ENCODE data around the gene CDK14.

The CDK14 gene

GRCh38 chr7:90582164-90582563 lies 14.0 kb upstream of the CDK14 start:
- H3K4me3 Mint-ChIP-seq = no peak overlapping the region
- DNase-seq (ENCODE audit: low spot score in 2 of 2) (no peak), ATAC-seq (replicated peaks; ENCODE audit: extremely low read depth, poor library complexity, severe bottlenecking) (no peak)
- no peaks in the 10 kb centered on the region for H3K27me3 Mint-ChIP-seq
- H3K27ac Mint-ChIP-seq (ENCODE audit: low read depth) = no peak overlapping the region
- H3K36me3 Mint-ChIP-seq (ENCODE audit: insufficient read depth) = no peaks in the 10 kb centered on the region
- H3K9me3 Mint-ChIP-seq = no peaks in the 10 kb centered on the region
- H3K4me1 Mint-ChIP-seq = no peaks in the 10 kb centered on the region

- Mint-ChIP-seq H3K9me3 (no peaks in the 10 kb centered on the region), H3K36me3 (ENCODE audit: insufficient read depth) (no peaks in the 10 kb centered on the region)
These were observed 11.7 kb upstream of the CDK14 start for GRCh38 chr7:90584378-90584777.

GRCh38 chr7:90586091-90586490 lies 10.0 kb upstream of the CDK14 start:
- no peaks in the 10 kb centered on the region for H3K36me3 Mint-ChIP-seq (ENCODE audit: insufficient read depth)
- H3K4me3 Mint-ChIP-seq = no peak overlapping the region
- no peaks in the 10 kb centered on the region for H3K27me3 Mint-ChIP-seq

More at GRCh38 chr7:90584378-90584777, 11.7 kb upstream of the CDK14 start:
- Mint-ChIP-seq H3K27ac (ENCODE audit: low read depth) (no peak overlapping the region), H3K4me3 (no peak overlapping the region), H3K4me1 (no peaks in the 10 kb centered on the region), H3K27me3 (no peaks in the 10 kb centered on the region)
- no peak for DNase-seq (ENCODE audit: low spot score in 2 of 2)
- no peak for ATAC-seq (replicated peaks; ENCODE audit: extremely low read depth, poor library complexity, severe bottlenecking)

GRCh38 chr7:90587766-90588165 lies 8.4 kb upstream of the CDK14 start:
- no peak overlapping the region for H3K27ac Mint-ChIP-seq (ENCODE audit: low read depth)

More at GRCh38 chr7:90586091-90586490, 10.0 kb upstream of the CDK14 start:
- ATAC-seq (replicated peaks; ENCODE audit: extremely low read depth, poor library complexity, severe bottlenecking) (no peak), DNase-seq (ENCODE audit: low spot score in 2 of 2) (no peak)
- Mint-ChIP-seq H3K4me1 (no peaks in the 10 kb centered on the region), H3K9me3 (no peaks in the 10 kb centered on the region), H3K27ac (ENCODE audit: low read depth) (no peak overlapping the region)

GRCh38 chr7:90592033-90592432 lies 4.1 kb upstream of the CDK14 start:
- no peak overlapping the region for H3K27ac Mint-ChIP-seq (ENCODE audit: low read depth)
- peaks cover 5% of the 10 kb centered on the region for H3K4me1 Mint-ChIP-seq
- H3K4me3 Mint-ChIP-seq = no peak overlapping the region
- peaks cover 24% of the 10 kb centered on the region for H3K27me3 Mint-ChIP-seq
- DNase-seq (ENCODE audit: low spot score in 2 of 2) = no peak
- H3K36me3 Mint-ChIP-seq (ENCODE audit: insufficient read depth) = no peaks in the 10 kb centered on the region
- no peaks in the 10 kb centered on the region for H3K9me3 Mint-ChIP-seq
- no peak for ATAC-seq (replicated peaks; ENCODE audit: extremely low read depth, poor library complexity, severe bottlenecking)

More at GRCh38 chr7:90587766-90588165, 8.4 kb upstream of the CDK14 start:
- Mint-ChIP-seq H3K27me3 (no peaks in the 10 kb centered on the region), H3K9me3 (no peaks in the 10 kb centered on the region), H3K4me3 (no peak overlapping the region), H3K36me3 (ENCODE audit: insufficient read depth) (no peaks in the 10 kb centered on the region), H3K4me1 (no peaks in the 10 kb centered on the region)
- DNase-seq (ENCODE audit: low spot score in 2 of 2) = no peak
- ATAC-seq (replicated peaks; ENCODE audit: extremely low read depth, poor library complexity, severe bottlenecking) = no peak

- Mint-ChIP-seq H3K4me3 (no peak overlapping the region), H3K27me3 (peaks cover 36% of the 10 kb centered on the region), H3K36me3 (ENCODE audit: insufficient read depth) (no peaks in the 10 kb centered on the region), H3K9me3 (no peaks in the 10 kb centered on the region), H3K4me1 (peaks cover 11% of the 10 kb centered on the region), H3K27ac (ENCODE audit: low read depth) (no peak overlapping the region)
- ATAC-seq (replicated peaks; ENCODE audit: extremely low read depth, poor library complexity, severe bottlenecking) (no peak), DNase-seq (ENCODE audit: low spot score in 2 of 2) (no peak)
These were observed 2.9 kb upstream of the CDK14 start for GRCh38 chr7:90593205-90593604.

- Mint-ChIP-seq H3K36me3 (ENCODE audit: insufficient read depth) (no peaks in the 10 kb centered on the region), H3K27ac (ENCODE audit: low read depth) (no peak overlapping the region), H3K4me1 (peaks cover 11% of the 10 kb centered on the region), H3K4me3 (peak overlapping the region; percentile 63), H3K27me3 (peaks cover 37% of the 10 kb centered on the region), H3K9me3 (no peaks in the 10 kb centered on the region)
- DNase-seq (ENCODE audit: low spot score in 2 of 2) (no peak), ATAC-seq (replicated peaks; ENCODE audit: extremely low read depth, poor library complexity, severe bottlenecking) (no peak)
These were observed 1.3 kb upstream of the CDK14 start for GRCh38 chr7:90594751-90595317.

GRCh38 chr7:90595342-90595800 lies 750 bp upstream of the CDK14 start:
- H3K27ac Mint-ChIP-seq (ENCODE audit: low read depth) = no peak overlapping the region
- ATAC-seq (replicated peaks; ENCODE audit: extremely low read depth, poor library complexity, severe bottlenecking) (no peak), DNase-seq (ENCODE audit: low spot score in 2 of 2) (no peak)
- peak overlapping the region; percentile 63 for H3K4me3 Mint-ChIP-seq
- peaks cover 11% of the 10 kb centered on the region for H3K4me1 Mint-ChIP-seq
- peaks cover 43% of the 10 kb centered on the region for H3K27me3 Mint-ChIP-seq
- no peaks in the 10 kb centered on the region for H3K9me3 Mint-ChIP-seq
- no peaks in the 10 kb centered on the region for H3K36me3 Mint-ChIP-seq (ENCODE audit: insufficient read depth)

- Mint-ChIP-seq H3K27me3 (peaks cover 55% of the 10 kb centered on the region), H3K4me1 (peaks cover 11% of the 10 kb centered on the region), H3K9me3 (no peaks in the 10 kb centered on the region), H3K36me3 (ENCODE audit: insufficient read depth) (no peaks in the 10 kb centered on the region), H3K4me3 (peak overlapping the region; percentile 67), H3K27ac (ENCODE audit: low read depth) (no peak overlapping the region)
- no peak for ATAC-seq (replicated peaks; ENCODE audit: extremely low read depth, poor library complexity, severe bottlenecking)
- DNase-seq (ENCODE audit: low spot score in 2 of 2) = no peak
These were observed 796 bp downstream of the CDK14 start for GRCh38 chr7:90596671-90597562.

- no peak overlapping the region for H3K27ac Mint-ChIP-seq (ENCODE audit: low read depth)
- peaks cover 11% of the 10 kb centered on the region for H3K4me1 Mint-ChIP-seq
- H3K27me3 Mint-ChIP-seq = peaks cover 55% of the 10 kb centered on the region
- H3K36me3 Mint-ChIP-seq (ENCODE audit: insufficient read depth) = no peaks in the 10 kb centered on the region
- no peaks in the 10 kb centered on the region for H3K9me3 Mint-ChIP-seq
- no peak overlapping the region for H3K4me3 Mint-ChIP-seq
- ATAC-seq (replicated peaks; ENCODE audit: extremely low read depth, poor library complexity, severe bottlenecking) = no peak
- no peak for DNase-seq (ENCODE audit: low spot score in 2 of 2)
These were observed 1.6 kb downstream of the CDK14 start for GRCh38 chr7:90597563-90598253.

- no peaks in the 10 kb centered on the region for H3K9me3 Mint-ChIP-seq
- DNase-seq (ENCODE audit: low spot score in 2 of 2) = no peak
- H3K4me1 Mint-ChIP-seq = peaks cover 11% of the 10 kb centered on the region
- H3K27ac Mint-ChIP-seq (ENCODE audit: low read depth) = no peak overlapping the region
- no peak overlapping the region for H3K4me3 Mint-ChIP-seq
- no peak for ATAC-seq (replicated peaks; ENCODE audit: extremely low read depth, poor library complexity, severe bottlenecking)
- no peaks in the 10 kb centered on the region for H3K36me3 Mint-ChIP-seq (ENCODE audit: insufficient read depth)
- peaks cover 50% of the 10 kb centered on the region for H3K27me3 Mint-ChIP-seq
These were observed 2.9 kb downstream of the CDK14 start for GRCh38 chr7:90599038-90599437.

GRCh38 chr7:90599892-90600555 lies 3.9 kb downstream of the CDK14 start:
- Mint-ChIP-seq H3K36me3 (ENCODE audit: insufficient read depth) (no peaks in the 10 kb centered on the region), H3K9me3 (no peaks in the 10 kb centered on the region), H3K27ac (ENCODE audit: low read depth) (no peak overlapping the region), H3K4me1 (peaks cover 11% of the 10 kb centered on the region), H3K4me3 (no peak overlapping the region), H3K27me3 (peaks cover 40% of the 10 kb centered on the region)
- DNase-seq (ENCODE audit: low spot score in 2 of 2) (no peak), ATAC-seq (replicated peaks; ENCODE audit: extremely low read depth, poor library complexity, severe bottlenecking) (no peak)

Data from central memory CD8-positive, alpha-beta T cell (primary cell).